ENCODE data around the gene PAX6.

The PAX6 gene

GRCh38 chr11:31780078-31780477 is 31.0 kb downstream of the PAX6 start:
- DNase-seq (ENCODE audit: low read depth in 1 of 2, low spot score in 1 of 2) = no peak
- no peak overlapping the region for H3K27ac ChIP-seq (replicated peaks)
- H3K4me3 ChIP-seq (replicated peaks; ENCODE audit: insufficient read depth, low read length) = no peak overlapping the region
- no peak for TF ChIP-seq SPI1 (IDR thresholded peaks at IDR 0.05; ENCODE audit: borderline replicate concordance, low read depth)
- H3K27me3 ChIP-seq (ENCODE audit: insufficient read depth, poor library complexity, severe bottlenecking) = no peaks in the 10 kb centered on the region

GRCh38 chr11:31779374-31779791 is 31.7 kb downstream of the PAX6 start:
- TF ChIP-seq POLR2AphosphoS5 (IDR thresholded peaks at IDR 0.05; ENCODE audit: low read depth) (no peak), REST (IDR thresholded peaks at IDR 0.05; ENCODE audit: insufficient replicate concordance, low read depth) (no peak), GABPA (IDR thresholded peaks at IDR 0.05; ENCODE audit: low read depth) (no peak), SPI1 (IDR thresholded peaks at IDR 0.05; ENCODE audit: borderline replicate concordance, low read depth) (no peak)
- TF ChIP-seq, protein P1, sequence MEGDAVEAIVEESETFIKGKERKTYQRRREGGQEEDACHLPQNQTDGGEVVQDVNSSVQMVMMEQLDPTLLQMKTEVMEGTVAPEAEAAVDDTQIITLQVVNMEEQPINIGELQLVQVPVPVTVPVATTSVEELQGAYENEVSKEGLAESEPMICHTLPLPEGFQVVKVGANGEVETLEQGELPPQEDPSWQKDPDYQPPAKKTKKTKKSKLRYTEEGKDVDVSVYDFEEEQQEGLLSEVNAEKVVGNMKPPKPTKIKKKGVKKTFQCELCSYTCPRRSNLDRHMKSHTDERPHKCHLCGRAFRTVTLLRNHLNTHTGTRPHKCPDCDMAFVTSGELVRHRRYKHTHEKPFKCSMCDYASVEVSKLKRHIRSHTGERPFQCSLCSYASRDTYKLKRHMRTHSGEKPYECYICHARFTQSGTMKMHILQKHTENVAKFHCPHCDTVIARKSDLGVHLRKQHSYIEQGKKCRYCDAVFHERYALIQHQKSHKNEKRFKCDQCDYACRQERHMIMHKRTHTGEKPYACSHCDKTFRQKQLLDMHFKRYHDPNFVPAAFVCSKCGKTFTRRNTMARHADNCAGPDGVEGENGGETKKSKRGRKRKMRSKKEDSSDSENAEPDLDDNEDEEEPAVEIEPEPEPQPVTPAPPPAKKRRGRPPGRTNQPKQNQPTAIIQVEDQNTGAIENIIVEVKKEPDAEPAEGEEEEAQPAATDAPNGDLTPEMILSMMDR (IDR thresholded peaks at IDR 0.05; ENCODE audit: insufficient read depth, low read length) = no peak
- no peak overlapping the region for H3K27ac ChIP-seq (replicated peaks)
- DNase-seq (ENCODE audit: low read depth in 1 of 2, low spot score in 1 of 2) = no peak

DNA sequence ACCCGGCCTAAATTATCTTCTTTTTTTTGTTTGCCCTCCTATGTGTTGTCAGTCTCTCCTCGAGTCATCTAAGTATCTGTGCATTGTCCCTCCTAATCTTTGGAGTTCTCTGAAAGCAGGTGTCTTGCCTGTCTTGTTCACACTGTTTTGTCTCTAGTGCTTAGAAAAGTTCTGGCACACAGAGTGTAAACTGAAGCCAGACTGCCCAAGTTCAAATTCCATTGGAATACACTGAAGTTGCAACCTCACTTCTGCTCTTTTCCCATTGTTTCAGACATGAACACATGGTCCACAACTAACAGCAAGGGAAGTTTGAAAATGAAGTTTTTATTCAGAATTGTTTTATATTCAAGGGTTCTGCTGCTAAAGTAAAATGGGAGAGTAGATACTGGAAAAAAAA is 38.7 kb downstream of the PAX6 start:
- Histone ChIP-seq H3K27me3 (ENCODE audit: insufficient read depth, poor library complexity, severe bottlenecking) (no peaks in the 10 kb centered on the region), H3K4me3 (replicated peaks; ENCODE audit: insufficient read depth, low read length) (no peak overlapping the region), H3K27ac (replicated peaks) (no peak overlapping the region)
- DNase-seq (ENCODE audit: low read depth in 1 of 2, low spot score in 1 of 2) = no peak
- no peak for TF ChIP-seq POLR2AphosphoS5 (IDR thresholded peaks at IDR 0.05; ENCODE audit: low read depth)
- TF ChIP-seq GABPA (IDR thresholded peaks at IDR 0.05; ENCODE audit: low read depth) = no peak
- TF ChIP-seq REST (IDR thresholded peaks at IDR 0.05; ENCODE audit: insufficient replicate concordance, low read depth) = no peak
- TF ChIP-seq, protein P1 (IDR thresholded peaks at IDR 0.05; ENCODE audit: insufficient read depth, low read length) = no peak

More at GRCh38 chr11:31779374-31779791, 31.7 kb downstream of the PAX6 start:
- Histone ChIP-seq H3K4me3 (replicated peaks; ENCODE audit: insufficient read depth, low read length) (no peak overlapping the region), H3K27me3 (ENCODE audit: insufficient read depth, poor library complexity, severe bottlenecking) (no peaks in the 10 kb centered on the region)

DNA sequence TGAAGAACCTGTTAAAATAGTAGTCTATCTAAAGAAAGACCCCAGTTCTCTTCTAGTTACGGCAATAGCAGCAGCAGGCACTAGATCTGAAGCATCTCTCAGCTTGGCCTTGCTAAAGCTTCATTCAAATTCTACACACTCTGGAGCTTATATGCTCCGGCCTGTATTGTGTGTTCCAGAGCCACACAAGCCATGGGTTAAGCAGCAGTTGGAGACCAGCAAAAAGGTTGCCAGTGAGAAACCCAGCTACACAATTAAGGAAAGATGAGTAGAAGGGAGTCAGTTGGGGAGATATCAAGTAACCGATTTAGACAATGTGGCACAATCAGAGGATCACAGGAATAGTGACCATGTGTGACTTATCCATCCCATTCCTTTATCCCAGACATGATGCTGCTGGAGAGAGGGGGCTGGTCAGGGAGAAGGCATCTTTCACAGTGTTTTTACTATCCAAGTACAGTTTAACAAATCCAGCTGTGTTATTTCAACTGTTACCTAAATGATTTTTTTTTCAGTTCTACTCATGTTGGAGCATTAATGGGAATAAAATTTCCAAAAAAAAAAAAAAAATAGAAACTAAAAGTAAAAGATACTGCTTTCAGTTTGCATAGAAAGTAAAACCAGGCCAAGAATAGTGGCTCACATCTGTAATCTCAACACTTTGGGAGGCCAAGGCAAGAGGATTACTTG is 41.0 kb downstream of the PAX6 start:
- DNase-seq (ENCODE audit: low read depth in 1 of 2, low spot score in 1 of 2) = no peak
- Histone ChIP-seq H3K27me3 (ENCODE audit: insufficient read depth, poor library complexity, severe bottlenecking) (no peaks in the 10 kb centered on the region), H3K4me3 (replicated peaks; ENCODE audit: insufficient read depth, low read length) (no peak overlapping the region), H3K27ac (replicated peaks) (no peak overlapping the region)
- no peak for TF ChIP-seq REST (IDR thresholded peaks at IDR 0.05; ENCODE audit: insufficient replicate concordance, low read depth)
- TF ChIP-seq, protein P1 (IDR thresholded peaks at IDR 0.05; ENCODE audit: insufficient read depth, low read length) = no peak
- no peak for TF ChIP-seq GABPA (IDR thresholded peaks at IDR 0.05; ENCODE audit: low read depth)
- no peak for TF ChIP-seq SPI1 (IDR thresholded peaks at IDR 0.05; ENCODE audit: borderline replicate concordance, low read depth)
- TF ChIP-seq POLR2AphosphoS5 (IDR thresholded peaks at IDR 0.05; ENCODE audit: low read depth) = no peak

Data from HL-60 (cell line).